ENCODE results near the gene TMEM158.

Gene TMEM158

DNA sequence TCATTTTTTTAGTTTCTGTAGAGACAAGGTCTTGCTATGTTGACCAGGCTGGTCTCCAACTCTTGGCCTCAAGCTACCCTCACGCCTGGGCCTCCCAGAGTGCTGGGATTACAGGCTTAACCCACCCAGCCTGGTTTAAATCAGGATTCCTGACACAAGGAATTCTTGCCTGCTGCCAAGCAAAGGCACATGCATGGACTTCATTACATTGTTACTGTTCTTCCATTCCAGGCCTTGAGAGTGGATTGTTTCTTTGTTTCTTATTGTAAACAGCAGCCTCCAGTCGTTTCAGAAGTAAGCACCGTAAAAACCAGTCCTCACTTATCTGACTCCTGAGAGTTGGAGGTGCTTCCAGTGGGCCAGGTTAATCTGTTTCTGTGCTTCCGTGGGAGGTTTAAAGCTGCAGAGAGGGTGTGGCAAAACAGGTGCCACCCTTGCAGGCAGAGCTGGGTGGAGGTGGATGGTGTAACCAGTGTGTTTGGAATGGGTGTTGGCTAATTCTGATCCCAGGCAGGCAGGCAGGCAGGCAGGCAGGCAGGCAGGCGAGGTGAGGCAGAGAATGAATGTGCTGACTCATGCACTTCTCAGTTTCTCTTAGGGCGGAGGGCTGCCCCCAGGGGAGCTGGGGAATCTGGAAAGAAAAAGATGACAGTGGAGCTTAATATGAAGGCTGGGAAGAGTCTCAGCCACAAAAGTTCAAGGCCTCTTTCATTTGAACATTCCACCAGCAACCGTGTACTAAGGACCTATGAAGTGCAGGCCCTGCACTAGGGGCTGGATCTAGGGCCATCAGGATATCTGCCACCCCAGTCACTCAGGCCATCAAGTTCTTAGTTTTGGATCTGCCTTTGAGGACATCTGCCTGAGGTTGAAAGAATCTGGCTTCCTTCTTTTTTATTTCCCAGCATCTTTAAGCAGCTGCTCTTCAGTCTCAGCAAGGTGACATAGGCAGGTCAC lies 42.9 kb downstream of the TMEM158 start:
- TF ChIP-seq CTCF (IDR thresholded peaks at IDR 0.05; ENCODE audit: low read depth, low read length, missing control alignments): no peak
- H3K4me3 ChIP-seq (ENCODE audit: low read depth, low read length): no peak overlapping the region
- DNase-seq (ENCODE audit: low read depth): no peak

GRCh38 chr3:45181496-45181895 lies 44.6 kb downstream of the TMEM158 start:
- TF ChIP-seq CTCF (IDR thresholded peaks at IDR 0.05; ENCODE audit: low read depth, low read length, missing control alignments): no peak
- DNase-seq (ENCODE audit: low read depth): no peak
- no peak overlapping the region for H3K4me3 ChIP-seq (ENCODE audit: low read depth, low read length)

DNA sequence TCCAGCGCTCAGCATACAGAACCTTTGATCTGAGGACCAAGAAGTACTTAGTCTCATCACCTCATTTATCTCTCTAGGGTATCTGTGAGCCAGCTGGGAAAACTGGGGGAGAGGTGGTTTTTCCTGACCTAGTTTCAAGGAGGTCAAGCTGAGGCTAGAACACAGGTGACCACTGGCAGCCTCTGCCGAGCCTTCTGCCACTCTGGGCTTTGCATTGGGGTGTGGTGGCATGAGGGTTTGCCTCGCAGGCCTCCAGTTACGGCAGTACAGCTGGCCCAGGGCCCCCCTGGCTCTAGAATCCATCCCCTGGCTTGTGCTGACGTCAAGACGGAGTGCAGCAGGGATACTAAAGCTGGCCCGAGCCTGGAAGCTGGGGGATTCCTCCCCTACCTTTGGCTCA lies 45.2 kb downstream of the TMEM158 start:
- TF ChIP-seq CTCF (IDR thresholded peaks at IDR 0.05; ENCODE audit: low read depth, low read length, missing control alignments): no peak
- no peak for DNase-seq (ENCODE audit: low read depth)
- H3K4me3 ChIP-seq (ENCODE audit: low read depth, low read length): no peak overlapping the region

DNA sequence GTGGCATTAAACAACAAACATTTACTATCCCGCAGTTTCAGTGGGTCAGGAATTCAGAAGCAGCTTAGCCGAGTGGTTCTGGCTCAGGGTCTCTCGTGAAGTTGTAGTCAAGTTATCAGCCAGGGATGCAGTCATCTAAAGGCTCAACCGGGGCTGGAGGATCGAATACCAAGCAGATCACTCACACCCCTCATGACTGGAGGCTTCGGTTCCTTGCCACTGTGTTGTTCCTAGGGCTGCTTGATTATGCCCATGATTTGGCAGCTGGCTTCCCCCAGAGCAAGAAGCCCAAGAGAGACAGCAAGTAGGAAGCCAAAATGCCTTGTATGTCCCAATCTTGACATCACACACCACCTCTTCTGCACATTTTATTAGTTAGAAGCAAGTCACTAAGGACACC lies 46.0 kb downstream of the TMEM158 start:
- no peak for TF ChIP-seq CTCF (IDR thresholded peaks at IDR 0.05; ENCODE audit: low read depth, low read length, missing control alignments)
- no peak overlapping the region for H3K4me3 ChIP-seq (ENCODE audit: low read depth, low read length)
- DNase-seq (ENCODE audit: low read depth): no peak

DNA sequence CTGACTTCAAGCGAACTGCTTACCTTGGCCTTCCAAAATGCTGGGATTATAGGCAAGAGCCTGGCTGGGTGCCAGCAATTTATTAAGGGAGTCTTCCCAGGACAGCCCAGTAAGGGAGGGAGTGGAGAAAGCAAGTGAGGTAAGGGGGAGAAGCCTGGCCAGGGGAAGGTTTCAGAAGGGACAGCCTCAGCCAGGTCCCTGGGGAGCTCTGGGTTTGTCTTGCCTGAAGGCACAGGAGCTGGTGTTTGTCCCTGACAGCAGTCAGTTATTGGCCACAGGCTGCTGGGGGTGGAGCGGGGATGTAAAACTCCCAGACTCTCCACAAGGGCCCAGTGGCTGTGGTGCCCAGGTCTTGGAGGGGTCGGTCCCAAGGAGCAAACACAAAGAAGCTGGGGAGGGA lies 46.9 kb downstream of the TMEM158 start:
- TF ChIP-seq CTCF (IDR thresholded peaks at IDR 0.05; ENCODE audit: low read depth, low read length, missing control alignments): no peak
- DNase-seq (ENCODE audit: low read depth): no peak
- H3K4me3 ChIP-seq (ENCODE audit: low read depth, low read length): no peak overlapping the region

GRCh38 chr3:45178183-45179023 lies 47.7 kb downstream of the TMEM158 start:
- no peak for TF ChIP-seq CTCF (IDR thresholded peaks at IDR 0.05; ENCODE audit: low read depth, low read length, missing control alignments)
- no peak overlapping the region for H3K4me3 ChIP-seq (ENCODE audit: low read depth, low read length)
- DNase-seq (ENCODE audit: low read depth): no peak
